Non-pigmented ciliary epithelial cell (primary cell): ENCODE results near the gene CAPRIN2.

Experiments
- DNase-seq: peaks from one replicate; pipeline ENCODE4 v3.0.0-alpha.2; 2010; ENCODE audit warnings: low read depth

Gene CAPRIN2

GRCh38 chr12:30754750-30755394, at the start of gene CAPRIN2:
CAPRIN2 (minus strand) TSS chr12:30754951; CDS start chr12:30753520, 1,431 bp downstream.
- peak; percentile 58 for DNase-seq

GRCh38 chr12:30797689-30798088, 42.9 kb upstream of the CAPRIN2 start:
- no peak for DNase-seq

DNA sequence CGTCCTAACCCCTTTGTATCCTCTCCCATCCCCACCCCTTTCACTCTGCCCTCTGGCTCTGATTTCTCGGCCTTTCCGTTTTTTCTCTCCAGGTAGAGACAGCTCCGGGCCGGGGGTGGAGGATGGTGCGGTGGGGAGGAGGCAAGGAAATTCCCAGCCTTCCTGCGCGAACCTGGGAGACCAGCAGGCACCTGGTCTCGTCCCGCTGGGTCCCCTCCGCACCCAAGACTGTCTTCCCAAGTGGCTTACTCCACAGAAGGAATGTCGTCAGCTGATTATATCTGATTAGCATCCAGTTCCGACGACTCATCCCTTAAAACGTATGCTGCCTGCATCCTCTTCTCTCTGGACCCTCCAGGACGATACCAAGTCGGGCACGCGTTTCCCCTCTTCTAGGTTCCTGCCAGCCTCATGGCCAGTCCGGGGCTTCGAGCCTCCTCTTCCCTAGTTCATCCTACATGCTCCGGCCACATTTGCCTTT, 42.2 kb upstream of the CAPRIN2 start:
- no peak for DNase-seq

DNA sequence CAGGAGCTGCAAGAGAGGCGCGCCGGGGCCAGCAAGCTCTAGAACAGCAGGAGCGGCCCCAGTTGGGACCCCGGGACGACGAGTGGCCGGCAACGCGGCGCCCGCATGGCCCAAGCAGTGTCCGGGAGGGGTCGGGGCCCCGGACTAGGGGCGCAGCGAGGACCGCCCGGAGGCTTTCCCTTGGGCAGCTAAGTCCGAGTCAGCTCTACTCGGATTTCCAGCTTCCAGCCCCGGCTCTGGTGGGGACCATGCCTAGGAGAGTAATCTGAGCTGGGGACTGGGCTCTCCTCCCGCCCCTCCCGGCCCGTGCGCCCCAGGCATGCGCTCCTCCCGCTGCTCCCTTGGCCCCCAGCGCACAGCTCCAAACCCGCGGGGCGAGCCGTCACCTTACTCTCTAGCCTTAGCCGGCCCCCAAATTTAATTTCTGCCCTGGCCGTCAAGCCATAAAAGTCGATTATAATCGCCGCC, 41.6 kb upstream of the CAPRIN2 start:
- DNase-seq = peak; percentile 22

DNA sequence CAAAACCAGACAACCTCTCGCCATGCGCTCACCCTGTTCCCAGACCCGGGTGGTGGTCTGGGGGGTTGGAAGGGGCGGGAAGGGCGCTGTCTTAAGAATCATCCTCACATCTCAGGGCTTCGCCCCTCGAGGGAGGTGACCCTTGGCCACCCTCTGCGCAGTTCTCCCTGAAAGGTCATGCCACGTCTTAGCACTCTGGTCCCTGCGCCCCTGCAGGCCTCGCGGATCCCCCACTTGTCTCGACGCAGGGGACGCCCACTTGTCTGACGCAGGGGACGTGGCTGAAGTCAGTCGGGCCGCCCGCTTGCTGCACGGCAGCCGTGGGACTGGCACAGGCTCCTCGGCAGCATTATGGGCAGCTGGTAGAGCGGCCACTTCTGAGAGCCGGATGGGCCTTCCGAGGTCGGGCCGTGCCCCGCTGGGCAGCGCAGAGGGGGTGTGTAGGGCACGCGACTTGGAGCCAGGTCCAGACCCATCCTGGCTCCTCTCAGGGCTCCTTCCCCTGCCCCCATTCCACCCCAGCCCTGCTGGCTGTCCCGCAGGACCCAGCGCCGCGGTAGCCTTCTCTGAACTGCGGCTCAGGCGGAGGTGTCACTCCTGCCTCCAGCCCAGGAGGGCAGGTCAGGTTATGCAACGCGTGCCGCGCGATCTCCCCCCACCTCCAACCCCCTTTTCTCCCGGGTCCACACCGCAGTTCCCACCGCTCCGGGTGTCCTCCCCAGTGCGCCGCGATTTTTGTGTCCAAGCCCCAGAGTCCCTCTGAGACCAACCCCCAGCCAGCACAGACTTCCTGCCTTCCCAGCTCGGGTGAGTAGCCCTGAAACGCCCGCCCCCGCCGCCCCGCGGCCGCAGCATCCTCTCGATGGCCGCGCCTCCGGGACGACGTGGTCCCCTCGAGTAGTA, 40.9 kb upstream of the CAPRIN2 start:
- peak; percentile 62 for DNase-seq

GRCh38 chr12:30794591-30795409, 40.0 kb upstream of the CAPRIN2 start:
- DNase-seq = peak; percentile 96

- no peak for DNase-seq
These were observed 39.3 kb upstream of the CAPRIN2 start for GRCh38 chr12:30794020-30794419.

DNA sequence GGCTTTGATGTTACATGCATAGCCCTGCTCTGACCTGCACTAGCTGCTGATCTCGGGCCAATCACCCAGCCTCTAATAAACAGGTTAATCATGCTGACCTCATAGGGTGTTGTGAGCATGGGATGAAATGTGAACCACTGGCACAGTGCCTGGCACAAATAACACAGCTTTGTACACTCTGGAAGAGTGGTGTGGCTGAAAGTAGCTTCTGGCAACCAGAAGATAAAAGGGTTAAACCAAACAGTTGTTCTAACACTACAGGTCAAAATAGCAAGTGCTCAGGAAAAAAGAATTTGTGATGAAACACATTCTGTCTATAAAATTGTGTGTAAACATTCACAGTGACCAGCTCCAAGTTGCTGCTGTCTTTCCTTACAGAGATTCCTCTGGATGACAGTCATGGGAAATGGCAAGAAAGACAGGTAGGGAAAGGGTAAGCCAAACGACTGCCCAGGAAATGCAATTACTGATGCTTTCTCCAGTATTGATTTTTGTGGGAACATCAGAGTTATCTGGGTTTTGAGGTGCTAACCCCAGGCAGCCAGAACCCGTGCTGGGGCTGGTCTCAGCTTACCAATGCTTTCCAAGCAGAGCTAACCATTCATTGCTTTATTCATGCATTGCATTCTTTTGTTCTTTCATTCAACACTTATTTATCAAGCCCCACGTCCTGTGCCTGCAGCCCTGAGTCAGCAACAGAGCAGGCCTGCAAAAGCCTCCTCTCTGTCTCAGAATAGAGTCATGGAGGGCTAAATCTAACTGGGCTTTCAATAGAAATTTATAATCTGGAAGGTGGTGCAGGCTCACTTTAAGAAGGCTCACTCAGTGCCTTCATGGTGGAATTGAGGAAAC, 38.1 kb upstream of the CAPRIN2 start:
- DNase-seq = peak; percentile 37

DNA sequence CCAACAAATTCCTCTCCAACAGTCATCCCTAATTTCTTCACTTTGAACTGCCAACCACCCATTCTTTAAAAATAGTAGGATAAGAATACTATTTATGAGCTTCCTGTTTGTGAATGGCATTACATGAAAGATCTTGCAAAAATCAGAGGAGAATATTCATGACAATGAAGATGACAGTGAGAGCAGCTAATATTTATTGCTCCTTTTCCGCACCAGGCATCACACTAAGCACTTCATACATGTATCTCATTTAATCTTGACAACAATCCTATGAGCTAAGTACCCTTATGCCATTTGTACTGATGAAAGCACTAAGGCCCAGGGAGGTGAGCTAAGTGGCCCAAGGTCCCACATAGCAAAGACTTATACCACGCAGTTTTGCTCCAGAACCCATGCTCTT, 37.3 kb upstream of the CAPRIN2 start:
- no peak for DNase-seq

DNA sequence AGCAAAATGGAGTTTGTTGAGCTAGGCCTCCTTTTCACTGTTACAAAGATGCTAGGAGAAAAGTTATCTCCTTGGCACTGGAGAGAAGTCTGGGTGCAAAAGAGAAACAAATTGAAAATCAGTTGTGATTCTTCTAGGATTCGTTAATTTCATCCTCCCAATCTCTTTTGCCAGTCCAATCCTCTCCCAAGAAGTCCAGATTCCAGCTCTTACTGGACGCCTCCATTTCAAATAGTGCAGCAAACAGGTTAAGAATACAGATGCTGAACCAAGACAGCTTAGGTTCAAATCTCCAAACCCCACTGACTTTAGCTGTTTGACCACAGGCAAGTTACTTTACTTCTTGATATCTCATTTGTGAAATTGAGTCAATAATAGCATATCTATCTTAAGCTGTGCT, 34.0 kb upstream of the CAPRIN2 start:
- no peak for DNase-seq

DNA sequence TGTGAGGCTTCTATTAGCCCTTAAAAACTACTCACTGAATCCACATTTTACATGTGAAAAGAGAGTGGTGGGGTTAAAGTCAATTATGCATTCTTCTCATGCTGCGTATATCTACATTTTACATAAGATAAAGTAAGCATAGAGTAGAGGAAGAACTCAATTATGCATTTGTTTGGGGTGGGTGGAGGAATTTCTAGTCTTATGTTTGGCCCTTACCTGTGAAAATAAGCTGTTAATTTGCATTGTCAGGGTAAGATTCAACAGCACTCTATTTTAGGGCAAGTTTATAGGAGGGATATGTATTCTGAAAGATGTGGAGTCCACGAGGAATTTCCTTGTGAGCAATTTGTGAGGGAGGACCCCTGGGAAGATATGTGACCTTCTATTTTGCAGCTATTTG, 30.9 kb upstream of the CAPRIN2 start:
- DNase-seq = no peak

DNA sequence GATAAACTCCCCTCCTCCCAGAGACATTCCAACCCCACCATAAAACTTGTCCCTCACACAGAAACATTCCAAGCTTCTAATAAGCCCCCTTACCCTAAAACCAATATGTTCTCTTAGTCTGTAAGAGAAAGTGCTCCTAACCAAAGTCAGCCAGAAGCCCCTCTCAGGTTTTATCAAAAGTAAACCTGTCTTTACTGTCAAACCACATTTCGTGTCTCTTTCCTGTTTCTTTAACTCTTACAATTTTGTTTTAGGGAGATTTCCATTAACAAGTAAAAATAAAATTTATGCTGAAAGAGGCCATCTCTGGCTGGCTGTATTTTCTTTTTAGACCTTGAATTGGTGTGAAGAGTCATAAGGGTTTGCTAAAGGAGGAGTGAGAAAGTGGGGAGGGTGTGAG, 29.8 kb upstream of the CAPRIN2 start:
- no peak for DNase-seq

DNA sequence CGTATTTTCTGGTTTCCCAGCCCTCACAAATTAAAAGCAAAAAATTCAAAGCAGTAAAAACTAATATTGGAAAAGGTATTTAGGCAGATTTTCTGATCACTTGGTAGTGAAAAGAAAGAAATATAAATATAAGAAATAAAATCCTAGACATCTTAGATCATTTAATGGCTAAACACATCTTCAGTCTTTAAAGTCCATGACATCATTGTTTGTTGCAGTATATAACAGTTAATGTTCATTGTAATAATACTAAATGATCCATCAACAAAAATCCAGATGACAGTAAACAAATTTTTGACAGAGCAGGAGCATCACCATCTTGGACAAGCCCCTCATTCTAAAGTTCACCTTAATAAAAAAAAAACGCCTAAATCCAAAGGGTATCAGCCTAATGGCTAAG, 29.2 kb upstream of the CAPRIN2 start:
- DNase-seq = no peak

DNA sequence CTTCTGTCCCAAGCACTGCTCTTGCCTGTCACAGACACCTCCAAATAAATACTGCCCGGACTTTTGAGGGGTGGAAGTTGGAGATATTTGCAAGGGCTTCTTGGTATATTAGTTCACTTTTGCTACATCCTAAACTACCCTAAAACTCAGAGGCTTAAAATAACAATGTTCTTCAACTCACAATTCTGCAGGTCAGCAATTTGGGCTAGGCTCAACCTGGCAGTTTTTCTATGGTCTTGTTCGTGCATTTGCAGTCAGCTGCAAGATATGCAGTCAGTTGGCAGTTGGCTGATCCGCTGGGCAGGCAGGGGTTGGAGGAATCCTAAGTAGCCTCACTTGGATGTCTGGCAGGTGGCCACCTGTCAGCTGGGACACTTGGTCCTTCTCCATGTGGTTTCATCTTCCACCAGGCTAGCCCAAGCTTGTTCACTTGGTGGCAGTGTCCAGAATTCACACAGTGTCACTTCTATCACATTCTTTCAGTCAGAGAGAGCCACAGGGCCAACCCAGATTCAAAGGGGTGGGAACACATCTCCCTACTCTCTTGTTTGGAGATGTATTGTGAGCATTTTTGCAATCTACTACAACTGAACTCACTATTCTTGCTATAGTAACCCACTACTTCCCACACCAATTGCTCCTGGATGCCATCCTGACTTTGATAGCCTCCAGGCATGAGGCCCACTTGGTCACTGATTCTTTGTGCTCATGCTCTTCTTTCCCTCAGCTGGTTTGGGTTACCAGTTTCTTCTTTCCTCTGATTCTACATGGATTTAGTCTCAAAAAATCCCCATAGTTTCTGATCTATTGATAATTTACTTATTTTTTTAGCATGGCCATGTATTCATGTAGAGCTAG, 27.8 kb upstream of the CAPRIN2 start:
- no peak for DNase-seq

- no peak for DNase-seq
These were observed 24.8 kb upstream of the CAPRIN2 start for GRCh38 chr12:30779578-30779977.

DNA sequence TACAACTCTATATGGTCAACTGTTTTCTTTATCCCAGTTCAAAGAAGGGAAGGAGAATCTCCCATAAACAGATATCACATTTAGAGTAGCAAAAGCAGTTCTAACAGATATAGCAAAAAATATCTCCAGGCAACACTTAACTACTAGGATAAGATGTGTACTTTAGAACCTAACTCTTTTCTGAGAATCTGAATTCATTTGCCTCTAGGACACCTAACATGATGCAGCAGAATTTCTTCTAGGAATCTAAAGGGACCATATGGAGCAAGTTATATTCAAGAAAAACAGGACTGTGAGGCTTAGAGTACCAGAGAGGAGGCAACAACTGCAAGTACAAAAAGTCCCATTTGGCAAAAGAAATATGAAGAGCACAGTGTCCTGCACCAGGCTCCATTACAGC, 24.4 kb upstream of the CAPRIN2 start:
- no peak for DNase-seq

DNA sequence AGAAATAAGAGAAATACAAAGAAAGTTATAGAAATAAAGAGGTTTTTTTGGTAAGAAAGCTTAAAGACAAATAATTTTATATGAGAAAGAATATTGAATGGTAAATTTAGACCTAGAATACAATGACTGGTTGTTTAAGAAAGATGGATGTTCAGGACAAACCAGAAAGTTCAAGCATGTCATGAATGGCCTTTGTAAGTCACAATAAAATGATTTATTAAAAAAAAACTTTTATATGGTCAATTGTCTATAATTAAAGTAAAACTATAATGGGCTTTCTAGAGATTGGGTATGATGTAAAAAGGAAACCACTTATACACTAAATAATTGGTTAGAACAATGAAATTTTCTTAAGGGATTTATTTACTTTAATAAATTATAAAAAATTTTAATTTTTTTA, 19.8 kb upstream of the CAPRIN2 start:
- no peak for DNase-seq

GRCh38 chr12:30769802-30770201, 15.1 kb upstream of the CAPRIN2 start:
- no peak for DNase-seq

DNA sequence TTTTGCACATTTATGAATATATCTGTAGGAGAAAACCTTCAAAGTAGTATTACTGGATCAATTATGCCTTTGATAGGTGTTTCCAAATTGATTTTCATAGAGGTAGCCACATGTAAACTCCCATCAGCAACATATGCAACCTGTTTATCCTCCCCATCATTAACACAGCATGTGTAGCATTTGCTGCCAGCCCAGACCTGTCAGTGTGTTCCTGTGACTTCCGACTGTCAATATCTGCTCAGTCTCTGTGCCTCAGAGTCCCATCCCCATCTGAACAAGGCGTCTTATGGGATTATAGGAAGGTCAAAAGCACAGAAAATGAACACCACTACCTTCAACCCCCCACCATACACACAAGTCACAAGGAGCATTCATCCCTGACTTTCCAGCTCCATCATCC, 9.5 kb upstream of the CAPRIN2 start:
- DNase-seq = no peak

- no peak for DNase-seq
These were observed 8.3 kb upstream of the CAPRIN2 start for GRCh38 chr12:30763053-30763452.
